Thyroid gland (tissue), 4 donors: ENCODE results near the gene SP3.

Experiments
- CTCF ChIP-seq, 6 experiments: fragments of 200-600 bp in 3 of 6; fragments of 450-650 bp in 3 of 6; sonication (generic) in 3 of 6; IDR thresholded peaks; one replicate each; pipeline ENCODE4 v1.5.1; 2016 to 2019; ENCODE audit warnings: antibody characterized with exemption in 6 of 6, mild to moderate bottlenecking in 2 of 6, inconsistent platforms in 1 of 6, moderate library complexity in 1 of 6
- POLR2A ChIP-seq, 2 donors: fragments of 450-650 bp; IDR thresholded peaks; one replicate each; pipeline ENCODE4 v1.6.1; 2017; ENCODE audit warnings: antibody characterized with exemption in 2 of 2, mild to moderate bottlenecking in 2 of 2, moderate library complexity in 1 of 2

GRCh38 chr2:174012347-174013314, 47.5 kb upstream of the SP3 start:
- TF ChIP-seq POLR2A (IDR thresholded peaks at IDR 0.05) (no peak), CTCF (IDR thresholded peaks at IDR 0.05) (no peak)
